Activated CD8-positive, alpha-beta T cell treated with anti-CD3 and anti-CD28 coated beads, Interleukin-2, amount 10 ng/mL, durations not matched to agents 7 days and 5 days (primary cell): ENCODE results near the gene SNX13. TPM values are rescaled to one million over a fixed set of nuclear protein-coding genes. Genes with fewer than 3 reads are reported as not detected.

Experiments
- ATAC-seq: fragments of 150-1000 bp; cut with Tn5 transposase; one replicate; pipeline ENCODE4 v1.10.0; 2021; ENCODE audit warnings: moderate library complexity
- CTCF ChIA-PET: fragments of 350-600 bp; sonication (Branson Sonifier 250); formaldehyde crosslinking; loops from one replicate; lab custom pipeline; 2021; ENCODE audit warnings: antibody characterized with exemption; lab: Charles Lee
- POLR2A ChIA-PET: fragments of 350-600 bp; sonication (Branson Sonifier 250); formaldehyde crosslinking; loops from one replicate; lab custom pipeline; 2021; ENCODE audit warnings: antibody characterized with exemption; lab: Charles Lee
- DNase-seq: peaks from one replicate; pipeline ENCODE4 v3.0.0-alpha.2; 2020
- H3K27ac Mint-ChIP-seq: one replicate; pipeline ENCODE4 v1.8.0; 2021; ENCODE audit warnings: mild to moderate bottlenecking, mixed read lengths
- H3K27me3 Mint-ChIP-seq: one replicate; pipeline ENCODE4 v1.8.0; 2021; ENCODE audit warnings: low read depth, mixed read lengths
- H3K36me3 Mint-ChIP-seq: one replicate; pipeline ENCODE4 v1.8.0; 2021; ENCODE audit warnings: low read depth, mixed read lengths
- H3K4me1 Mint-ChIP-seq: one replicate; pipeline ENCODE4 v1.8.0; 2021; ENCODE audit warnings: low read depth, mixed read lengths
- H3K4me3 Mint-ChIP-seq: one replicate; pipeline ENCODE4 v1.8.0; 2021; ENCODE audit warnings: mild to moderate bottlenecking, mixed read lengths
- H3K9me3 Mint-ChIP-seq: one replicate; pipeline ENCODE4 v1.8.0; 2022; ENCODE audit warnings: mixed read lengths; ENCODE audit not compliant: insufficient read depth
- total RNA-seq, 2 experiments: library from RNA; stranded (reverse); gene quantifications; one replicate each; pipeline ENCODE4 v1.2.3, GENCODE V29; 2021

Gene SNX13
- total RNA-seq, 2 experiments from 2014 or later: 24.2 to 24.5 TPM

DNA sequence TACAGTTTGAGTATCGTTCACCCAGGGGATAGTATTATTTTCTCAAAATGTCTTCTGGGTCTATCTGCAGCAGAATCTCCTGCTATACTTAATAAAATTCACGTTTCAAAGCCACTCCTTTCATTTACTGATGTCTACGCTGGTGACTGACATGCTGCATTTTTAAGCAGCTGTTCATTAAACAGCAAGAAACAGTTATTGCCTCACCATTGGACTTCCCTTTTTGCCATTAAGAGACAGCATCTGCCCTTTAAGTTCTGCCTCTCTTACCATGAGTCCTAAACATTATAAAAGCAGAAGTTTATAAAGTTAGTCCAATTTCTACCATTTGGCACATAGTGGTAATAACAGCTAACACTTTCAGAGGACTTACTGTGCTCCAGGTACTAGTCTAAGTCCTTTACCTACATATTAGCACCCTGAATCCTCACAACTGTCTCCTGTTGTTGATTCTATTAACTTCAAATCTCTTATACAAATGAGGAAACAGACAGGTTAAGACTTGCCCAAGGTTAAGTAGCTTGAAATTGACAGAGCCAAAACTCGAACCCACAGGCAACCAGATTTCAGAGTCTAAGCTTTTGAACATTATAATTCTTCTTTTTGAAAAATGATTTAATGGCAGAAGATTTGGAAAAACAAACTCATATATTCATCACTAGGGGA lies 169.5 kb downstream of the SNX13 start:
- ChIA-PET CTCF (interaction anchor here (0.8 to 4.4 kb wide), 35 partner anchors 9 to 587 kb away, joined by 3 to 35 read pairs (median 4); no protein-coding TSS in a partner anchor), POLR2A (no interaction called here)
- DNase-seq (no peak), ATAC-seq (no peak)
- H3K9me3 Mint-ChIP-seq: no peaks in the 10 kb centered on the region
- H3K4me3 Mint-ChIP-seq: no peak overlapping the region
- H3K27ac Mint-ChIP-seq: no peak overlapping the region
- H3K27me3 Mint-ChIP-seq: no peaks in the 10 kb centered on the region
- H3K36me3 Mint-ChIP-seq: no peaks in the 10 kb centered on the region
- peaks cover 5% of the 10 kb centered on the region for H3K4me1 Mint-ChIP-seq

DNA sequence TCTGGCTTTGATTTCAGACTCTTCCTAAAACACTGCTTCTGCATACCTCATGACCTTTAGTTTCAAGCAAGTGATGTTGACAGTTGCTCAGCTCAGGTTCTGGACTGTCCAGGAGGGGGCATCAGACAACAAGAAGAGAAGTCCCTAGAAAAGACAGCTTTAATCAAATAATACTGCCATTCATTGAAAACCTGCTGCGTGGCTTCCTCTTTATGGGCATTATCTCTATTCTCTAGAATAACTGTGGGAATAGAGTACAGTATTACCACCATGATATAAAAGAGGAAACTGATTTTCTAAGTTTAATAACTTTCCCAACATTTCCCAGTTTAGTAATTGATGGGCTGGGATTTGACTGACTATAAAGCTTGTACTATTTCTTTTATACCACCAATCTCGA lies 170.4 kb downstream of the SNX13 start:
- Mint-ChIP-seq H3K4me3 (no peak overlapping the region), H3K27ac (no peak overlapping the region), H3K27me3 (no peaks in the 10 kb centered on the region), H3K36me3 (no peaks in the 10 kb centered on the region), H3K9me3 (no peaks in the 10 kb centered on the region), H3K4me1 (peaks cover 5% of the 10 kb centered on the region)
- POLR2A ChIA-PET: no interaction called here
- ATAC-seq: peak; percentile 79
- CTCF ChIA-PET: interaction anchor here (0.6 to 4.4 kb wide), 43 partner anchors 8 to 1576 kb away, joined by 3 to 35 read pairs (median 4); partner anchors contain the start of gene SNX13
- DNase-seq: peak; percentile 73

DNA sequence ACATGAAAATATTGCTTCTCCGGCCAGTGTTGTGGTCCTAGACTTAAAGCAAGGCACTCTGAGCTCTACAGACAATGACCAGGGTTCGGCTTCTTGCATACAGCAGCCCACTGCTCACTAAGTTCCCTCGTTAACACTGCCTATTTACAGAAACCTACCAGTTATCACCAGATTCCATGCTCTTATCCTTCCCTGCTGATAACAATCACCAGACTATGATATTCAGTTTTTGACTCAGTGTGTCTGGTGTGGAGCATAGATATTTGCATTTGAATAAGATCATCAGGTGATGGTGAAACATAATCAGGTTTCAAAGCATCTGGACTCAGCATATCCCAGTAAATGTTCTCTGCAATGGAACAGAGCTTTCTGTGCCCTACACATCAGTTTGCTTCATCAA lies 182.3 kb downstream of the SNX13 start:
- ChIA-PET CTCF (no interaction called here), POLR2A (no interaction called here)
- no peaks in the 10 kb centered on the region for H3K27me3 Mint-ChIP-seq
- no peaks in the 10 kb centered on the region for H3K36me3 Mint-ChIP-seq
- H3K4me1 Mint-ChIP-seq: no peaks in the 10 kb centered on the region
- no peak overlapping the region for H3K27ac Mint-ChIP-seq
- no peak overlapping the region for H3K4me3 Mint-ChIP-seq
- ATAC-seq (no peak), DNase-seq (no peak)
- no peaks in the 10 kb centered on the region for H3K9me3 Mint-ChIP-seq

DNA sequence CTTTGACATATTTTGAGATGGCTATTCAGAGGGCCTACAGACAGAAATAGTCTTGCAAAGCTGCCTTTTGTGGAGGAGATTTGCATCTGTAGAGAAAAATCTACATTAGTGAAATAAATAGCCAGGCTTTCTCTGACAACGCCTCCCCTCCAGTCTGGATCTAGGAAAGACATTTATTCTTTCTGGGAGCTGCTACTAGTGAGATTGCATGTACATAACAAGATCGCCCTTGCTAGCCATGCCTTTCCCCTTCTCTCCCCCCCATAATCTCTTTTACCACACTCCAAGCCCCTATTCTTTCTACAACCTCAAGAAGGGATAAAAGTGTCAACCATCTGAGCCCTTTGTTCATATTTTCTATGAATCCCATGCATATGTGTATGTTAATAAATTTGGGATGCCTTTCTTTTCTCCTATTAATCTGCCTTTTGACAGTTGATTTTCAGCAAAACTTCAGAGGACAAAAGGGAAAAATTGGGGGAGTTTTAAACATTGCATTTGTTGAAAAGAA lies 194.2 kb downstream of the SNX13 start:
- ATAC-seq: no peak

DNA sequence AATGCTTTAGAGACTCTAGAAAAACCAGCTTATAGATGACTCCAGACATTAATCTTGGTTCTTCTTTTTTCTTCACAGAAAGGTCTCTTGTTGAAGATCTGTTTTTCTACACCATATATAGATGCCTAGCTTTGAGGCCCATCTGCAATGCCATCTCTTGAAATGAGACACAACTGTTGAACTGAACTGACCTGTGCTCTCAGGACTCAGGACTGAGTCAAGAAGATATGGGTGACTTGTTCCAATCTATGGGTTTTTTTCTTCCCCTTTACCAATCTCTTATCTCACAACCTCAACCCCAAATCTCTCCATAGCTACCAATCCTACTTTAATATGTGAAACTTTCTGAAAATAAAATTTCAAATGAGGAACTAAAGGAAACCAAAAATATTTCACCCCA lies 194.7 kb downstream of the SNX13 start:
- Mint-ChIP-seq H3K4me1 (no peaks in the 10 kb centered on the region), H3K27ac (no peak overlapping the region), H3K27me3 (peaks cover 2% of the 10 kb centered on the region), H3K9me3 (no peaks in the 10 kb centered on the region), H3K4me3 (no peak overlapping the region), H3K36me3 (no peaks in the 10 kb centered on the region)
- POLR2A ChIA-PET: no interaction called here
- DNase-seq (no peak), ATAC-seq (no peak)
- CTCF ChIA-PET: interaction anchor here (1.2 kb wide), 1 partner anchor 25 kb away, joined by 5 read pairs; no protein-coding TSS in a partner anchor

More for the DNA sequence above, 194.2 kb downstream of the SNX13 start:
- Mint-ChIP-seq H3K36me3 (no peaks in the 10 kb centered on the region), H3K27ac (no peak overlapping the region), H3K4me1 (no peaks in the 10 kb centered on the region), H3K27me3 (peaks cover 2% of the 10 kb centered on the region), H3K4me3 (no peak overlapping the region), H3K9me3 (no peaks in the 10 kb centered on the region)
- ChIA-PET POLR2A (no interaction called here), CTCF (interaction anchor here (1.2 kb wide), 1 partner anchor 24 kb away, joined by 5 read pairs; no protein-coding TSS in a partner anchor)
- DNase-seq: no peak

DNA sequence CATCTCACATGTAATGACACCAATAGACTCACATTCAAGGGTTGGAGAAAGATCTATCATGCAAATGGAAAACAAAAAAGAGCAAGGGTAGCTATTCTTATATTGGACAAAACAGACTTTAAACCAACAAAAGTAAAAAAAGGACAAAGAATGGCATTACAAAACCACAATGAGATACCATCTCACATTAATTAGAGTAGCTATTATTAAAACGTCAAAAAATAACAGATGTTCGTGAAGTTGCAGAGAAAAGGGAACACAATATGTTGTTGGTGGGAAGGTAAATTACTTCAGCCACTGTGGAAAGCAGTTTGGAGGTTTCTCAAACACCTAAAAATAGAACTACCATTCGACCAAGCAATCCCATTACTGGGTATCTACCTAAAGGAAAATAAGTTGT lies 197.0 kb downstream of the SNX13 start:
- Mint-ChIP-seq H3K27me3 (peaks cover 2% of the 10 kb centered on the region), H3K9me3 (no peaks in the 10 kb centered on the region), H3K4me3 (no peak overlapping the region), H3K36me3 (no peaks in the 10 kb centered on the region), H3K27ac (no peak overlapping the region), H3K4me1 (no peaks in the 10 kb centered on the region)
- DNase-seq: no peak
- ChIA-PET POLR2A (no interaction called here), CTCF (no interaction called here)
- no peak for ATAC-seq

DNA sequence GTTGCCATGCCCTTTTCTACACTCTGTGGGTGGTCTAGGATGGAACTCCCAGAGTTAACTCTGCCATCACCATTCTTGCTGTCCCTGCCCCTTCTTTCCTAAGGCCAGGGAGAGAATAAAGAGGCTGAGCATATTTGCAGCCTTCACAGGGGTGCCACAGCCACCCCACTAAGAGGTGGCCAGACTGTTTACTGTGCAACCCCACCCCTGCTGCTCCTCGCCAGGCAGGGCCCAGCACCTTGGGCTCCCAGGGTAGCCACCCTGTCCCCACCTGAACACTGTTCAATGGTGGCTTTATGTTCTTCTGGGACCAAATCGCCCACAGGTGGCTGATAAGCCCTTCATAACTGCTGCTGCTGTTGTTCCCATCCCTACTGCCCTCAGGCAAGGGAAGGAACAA lies 198.9 kb downstream of the SNX13 start:
- no peaks in the 10 kb centered on the region for H3K36me3 Mint-ChIP-seq
- no peaks in the 10 kb centered on the region for H3K9me3 Mint-ChIP-seq
- ChIA-PET POLR2A (no interaction called here), CTCF (no interaction called here)
- no peak overlapping the region for H3K4me3 Mint-ChIP-seq
- no peak for ATAC-seq
- no peaks in the 10 kb centered on the region for H3K4me1 Mint-ChIP-seq
- H3K27ac Mint-ChIP-seq: no peak overlapping the region
- no peak for DNase-seq
- H3K27me3 Mint-ChIP-seq: peaks cover 2% of the 10 kb centered on the region

Other genes with a start within 250 kb of the SNX13 start
- not detected for gene PRPS1L1, start 87.4 kb upstream of the SNX13 start, total RNA-seq